Measurements from ENCODE around the gene RNF169. TPM values are rescaled to one million over a fixed set of nuclear protein-coding genes. Genes with fewer than 3 reads are reported as not detected.

RNF169 gene
- total and polyA plus RNA-seq, 2 of the 13 experiments (the other 11 are each of a cell fraction or from before 2014, with no cell fraction given), result 5.3 to 14.2 TPM

DNA sequence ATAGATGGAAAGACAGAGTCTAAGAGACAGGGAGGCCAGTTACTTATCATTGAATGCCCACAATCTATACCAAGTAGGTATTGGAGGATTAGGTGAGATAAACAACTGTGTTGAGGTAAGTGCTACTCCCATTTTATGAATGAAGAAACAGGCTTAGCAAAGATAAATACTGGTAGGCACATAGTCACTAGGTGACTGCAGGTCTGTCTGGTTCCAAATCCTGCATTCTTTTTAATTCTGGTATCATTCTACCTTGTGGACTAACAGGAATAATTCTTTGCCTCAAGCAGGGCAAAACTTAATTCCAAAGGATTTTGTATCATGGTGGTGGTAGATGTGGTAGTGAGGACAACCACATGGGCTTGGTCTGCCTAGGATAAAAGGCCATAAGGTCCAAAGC lies 28.4 kb downstream of the RNF169 start:
- no peak for ATAC-seq
- no TSS peak for BruUV-seq (replicated peaks)

DNA sequence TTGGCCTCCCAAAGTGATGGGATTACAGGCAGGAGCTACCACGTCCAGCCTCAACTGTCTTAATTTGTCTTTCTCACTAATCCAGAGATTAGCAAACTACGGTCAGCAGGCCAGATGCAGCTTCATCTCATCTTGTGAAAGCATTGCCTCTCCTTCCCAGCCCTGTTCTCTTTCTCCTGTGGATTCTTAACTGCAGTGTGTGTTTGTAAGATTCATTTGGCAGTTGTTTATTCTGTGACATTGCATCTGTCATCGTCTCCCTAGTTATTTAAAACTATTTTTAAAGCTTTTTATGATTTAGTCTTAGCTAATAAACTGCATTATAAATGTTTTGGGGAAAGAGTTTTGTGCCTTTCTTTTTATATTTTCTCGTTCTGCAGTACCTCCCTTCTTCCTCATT lies 29.2 kb downstream of the RNF169 start:
- CTCF ChIA-PET (ENCODE audit: low intra/inter-chr PET ratio, low total read pairs), result no interaction called here
- FAIRE-seq, result no peak
- H3K9me3 ChIP-seq (ENCODE audit: low read length), result no peaks in the 10 kb centered on the region
- TF ChIP-seq RNF2 (conservative IDR thresholded peaks at IDR 0.05; ENCODE audit: low read depth) (no peak), CC2D1A (CRISPR knock-in tag; IDR thresholded peaks at IDR 0.05) (no peak), TAF15 (IDR thresholded peaks at IDR 0.05; ENCODE audit: low read depth, low read length, poor library complexity, severe bottlenecking) (no peak), HDAC6 (IDR thresholded peaks at IDR 0.05; ENCODE audit: low read depth, low read length) (no peak)
- TF ChIP-seq, protein P1, sequence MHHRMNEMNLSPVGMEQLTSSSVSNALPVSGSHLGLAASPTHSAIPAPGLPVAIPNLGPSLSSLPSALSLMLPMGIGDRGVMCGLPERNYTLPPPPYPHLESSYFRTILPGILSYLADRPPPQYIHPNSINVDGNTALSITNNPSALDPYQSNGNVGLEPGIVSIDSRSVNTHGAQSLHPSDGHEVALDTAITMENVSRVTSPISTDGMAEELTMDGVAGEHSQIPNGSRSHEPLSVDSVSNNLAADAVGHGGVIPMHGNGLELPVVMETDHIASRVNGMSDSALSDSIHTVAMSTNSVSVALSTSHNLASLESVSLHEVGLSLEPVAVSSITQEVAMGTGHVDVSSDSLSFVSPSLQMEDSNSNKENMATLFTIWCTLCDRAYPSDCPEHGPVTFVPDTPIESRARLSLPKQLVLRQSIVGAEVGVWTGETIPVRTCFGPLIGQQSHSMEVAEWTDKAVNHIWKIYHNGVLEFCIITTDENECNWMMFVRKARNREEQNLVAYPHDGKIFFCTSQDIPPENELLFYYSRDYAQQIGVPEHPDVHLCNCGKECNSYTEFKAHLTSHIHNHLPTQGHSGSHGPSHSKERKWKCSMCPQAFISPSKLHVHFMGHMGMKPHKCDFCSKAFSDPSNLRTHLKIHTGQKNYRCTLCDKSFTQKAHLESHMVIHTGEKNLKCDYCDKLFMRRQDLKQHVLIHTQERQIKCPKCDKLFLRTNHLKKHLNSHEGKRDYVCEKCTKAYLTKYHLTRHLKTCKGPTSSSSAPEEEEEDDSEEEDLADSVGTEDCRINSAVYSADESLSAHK (CRISPR knock-in tag; IDR thresholded peaks at IDR 0.05; ENCODE audit: borderline replicate concordance), result no peak
- TF ChIP-seq, protein P2, sequence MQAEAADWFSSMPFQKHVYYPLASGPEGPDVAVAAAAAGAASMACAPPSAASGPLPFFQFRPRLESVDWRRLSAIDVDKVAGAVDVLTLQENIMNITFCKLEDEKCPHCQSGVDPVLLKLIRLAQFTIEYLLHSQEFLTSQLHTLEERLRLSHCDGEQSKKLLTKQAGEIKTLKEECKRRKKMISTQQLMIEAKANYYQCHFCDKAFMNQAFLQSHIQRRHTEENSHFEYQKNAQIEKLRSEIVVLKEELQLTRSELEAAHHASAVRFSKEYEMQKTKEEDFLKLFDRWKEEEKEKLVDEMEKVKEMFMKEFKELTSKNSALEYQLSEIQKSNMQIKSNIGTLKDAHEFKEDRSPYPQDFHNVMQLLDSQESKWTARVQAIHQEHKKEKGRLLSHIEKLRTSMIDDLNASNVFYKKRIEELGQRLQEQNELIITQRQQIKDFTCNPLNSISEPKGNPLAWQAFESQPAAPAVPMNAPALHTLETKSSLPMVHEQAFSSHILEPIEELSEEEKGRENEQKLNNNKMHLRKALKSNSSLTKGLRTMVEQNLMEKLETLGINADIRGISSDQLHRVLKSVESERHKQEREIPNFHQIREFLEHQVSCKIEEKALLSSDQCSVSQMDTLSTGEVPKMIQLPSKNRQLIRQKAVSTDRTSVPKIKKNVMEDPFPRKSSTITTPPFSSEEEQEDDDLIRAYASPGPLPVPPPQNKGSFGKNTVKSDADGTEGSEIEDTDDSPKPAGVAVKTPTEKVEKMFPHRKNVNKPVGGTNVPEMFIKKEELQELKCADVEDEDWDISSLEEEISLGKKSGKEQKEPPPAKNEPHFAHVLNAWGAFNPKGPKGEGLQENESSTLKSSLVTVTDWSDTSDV (CRISPR knock-in tag; IDR thresholded peaks at IDR 0.05), result no peak

More for the DNA sequence above, 28.4 kb downstream of the RNF169 start:
- Histone ChIP-seq H3K4me2 (ENCODE audit: low read depth, low read length) (no peak overlapping the region), H2AFZ (ENCODE audit: low read length) (no peak overlapping the region), H4K20me1 (ENCODE audit: insufficient read depth, low read length) (no peaks in the 10 kb centered on the region; the same call in 1 of the 2 replicates), H3K36me3 (replicated peaks in 1 of 2; ENCODE audit: control insufficient read depth in 1 of 2, insufficient read depth in 2 of 2, low read length in 2 of 2) (peaks cover 0 to 3% of the 10 kb centered on the region in 2 experiments; a peak in 2 of 5 replicates), H3K9ac (ENCODE audit: insufficient read depth, low read depth, low read length) (no peak overlapping the region), H3K27ac (ENCODE audit: extremely low read length, insufficient read depth, low read length) (no peak overlapping the region), H3K79me2 (ENCODE audit: insufficient read depth, low read length) (peaks cover 53% of the 10 kb centered on the region), H3K9me3 (ENCODE audit: low read length) (no peaks in the 10 kb centered on the region), H3K27me3 (ENCODE audit: control insufficient read depth in 1 of 2, insufficient read depth in 2 of 2, low read length in 2 of 2) (no peaks in the 10 kb centered on the region), H3K4me3 (replicated peaks in 1 of 3; ENCODE audit: insufficient read depth in 1 of 3, low read depth in 2 of 3, low read length in 3 of 3) (no peak overlapping the region), H3K4me1 (ENCODE audit: insufficient read depth, low read length) (no peaks in the 10 kb centered on the region)
- CTCF ChIA-PET (ENCODE audit: low intra/inter-chr PET ratio, low total read pairs), result no interaction called here
- POLR2A ChIA-PET, result no interaction called here
- no peak for TF ChIP-seq ZNF883 (CRISPR knock-in tag; IDR thresholded peaks at IDR 0.05; ENCODE audit: not compliant biosample characterization)
- no peak for TF ChIP-seq ZNF205 (CRISPR knock-in tag; IDR thresholded peaks at IDR 0.05)
- TF ChIP-seq BORCS8-MEF2B (CRISPR knock-in tag; IDR thresholded peaks at IDR 0.05), result no peak
- TF ChIP-seq ZNF879 (CRISPR knock-in tag; IDR thresholded peaks at IDR 0.05), result no peak
- no peak for TF ChIP-seq ZNF777 (CRISPR knock-in tag; IDR thresholded peaks at IDR 0.05)
- TF ChIP-seq, protein P3, sequence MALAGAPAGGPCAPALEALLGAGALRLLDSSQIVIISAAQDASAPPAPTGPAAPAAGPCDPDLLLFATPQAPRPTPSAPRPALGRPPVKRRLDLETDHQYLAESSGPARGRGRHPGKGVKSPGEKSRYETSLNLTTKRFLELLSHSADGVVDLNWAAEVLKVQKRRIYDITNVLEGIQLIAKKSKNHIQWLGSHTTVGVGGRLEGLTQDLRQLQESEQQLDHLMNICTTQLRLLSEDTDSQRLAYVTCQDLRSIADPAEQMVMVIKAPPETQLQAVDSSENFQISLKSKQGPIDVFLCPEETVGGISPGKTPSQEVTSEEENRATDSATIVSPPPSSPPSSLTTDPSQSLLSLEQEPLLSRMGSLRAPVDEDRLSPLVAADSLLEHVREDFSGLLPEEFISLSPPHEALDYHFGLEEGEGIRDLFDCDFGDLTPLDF (CRISPR knock-in tag; IDR thresholded peaks at IDR 0.05), result no peak
- no peak for TF ChIP-seq ZFP37 (CRISPR knock-in tag; IDR thresholded peaks at IDR 0.05; ENCODE audit: borderline replicate concordance)
- no peak for TF ChIP-seq ESRRA (CRISPR knock-in tag; IDR thresholded peaks at IDR 0.05; ENCODE audit: low read depth)
- no peak for TF ChIP-seq ZNF605 (CRISPR knock-in tag; IDR thresholded peaks at IDR 0.05)
- TF ChIP-seq, protein P4, sequence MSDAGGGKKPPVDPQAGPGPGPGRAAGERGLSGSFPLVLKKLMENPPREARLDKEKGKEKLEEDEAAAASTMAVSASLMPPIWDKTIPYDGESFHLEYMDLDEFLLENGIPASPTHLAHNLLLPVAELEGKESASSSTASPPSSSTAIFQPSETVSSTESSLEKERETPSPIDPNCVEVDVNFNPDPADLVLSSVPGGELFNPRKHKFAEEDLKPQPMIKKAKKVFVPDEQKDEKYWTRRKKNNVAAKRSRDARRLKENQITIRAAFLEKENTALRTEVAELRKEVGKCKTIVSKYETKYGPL (CRISPR knock-in tag; IDR thresholded peaks at IDR 0.05), result no peak
- no peak for FAIRE-seq
- no peak for DNase-seq (ENCODE audit: low spot score)
- in situ Hi-C loops (cut with HindIII; ENCODE audit: extremely low pct_ligation_motif_present, low pct_unique_long_range_greater_than_20kb) (no loop called here), intact Hi-C loops (cut with micrococcal nuclease; ENCODE audit: unreplicated experiment) (no loop called here)

More for the DNA sequence above, 29.2 kb downstream of the RNF169 start:
- Histone ChIP-seq H4K20me1 (ENCODE audit: insufficient read depth, low read length) (no peaks in the 10 kb centered on the region; the same call in 1 of the 2 replicates), H3K4me1 (ENCODE audit: insufficient read depth, low read length) (no peaks in the 10 kb centered on the region), H3K27me3 (ENCODE audit: control insufficient read depth in 1 of 2, insufficient read depth in 2 of 2, low read length in 2 of 2) (no peaks in the 10 kb centered on the region), H3K36me3 (replicated peaks in 1 of 2; ENCODE audit: control insufficient read depth in 1 of 2, insufficient read depth in 2 of 2, low read length in 2 of 2) (peaks cover 0 to 3% of the 10 kb centered on the region in 2 experiments; a peak in 2 of 5 replicates), H3K4me3 (replicated peaks in 1 of 3; ENCODE audit: insufficient read depth in 1 of 3, low read depth in 2 of 3, low read length in 3 of 3) (no peak overlapping the region), H3K4me2 (ENCODE audit: low read depth, low read length) (no peak overlapping the region), H2AFZ (ENCODE audit: low read length) (no peak overlapping the region), H3K79me2 (ENCODE audit: insufficient read depth, low read length) (peaks cover 51% of the 10 kb centered on the region), H3K27ac (ENCODE audit: extremely low read length, insufficient read depth, low read length) (no peak overlapping the region), H3K9ac (ENCODE audit: insufficient read depth, low read depth, low read length) (no peak overlapping the region)
- ATAC-seq (no peak), DNase-seq (ENCODE audit: low spot score) (no peak)
- in situ Hi-C loops (cut with HindIII; ENCODE audit: extremely low pct_ligation_motif_present, low pct_unique_long_range_greater_than_20kb) (no loop called here), intact Hi-C loops (cut with micrococcal nuclease; ENCODE audit: unreplicated experiment) (no loop called here)
- no TSS peak for BruUV-seq (replicated peaks)
- WGBS (ENCODE audit: low lambda C conversion rate), result 96% methylated on average over 4 of the region's 4 CpGs
- POLR2A ChIA-PET, result no interaction called here

All from HepG2 (cell line).